Measurements from ENCODE around the gene RPS16.
"Not testable (repeated sequence)": the region's sequence is repeated elsewhere in the genome, so short reads cannot be mapped to it uniquely, and the experiment has no call there.

RPS16 gene

GRCh38 chr19:39435499-39436349 lies at the start of gene RPS16:
Gene RPS16 (minus strand): TSS chr19:39435949. CDS start chr19:39435895, 54 bp downstream.
- DNase-seq (ENCODE audit: low read depth) = peak; percentile 97

GRCh38 chr19:39483141-39483540 lies 47.4 kb upstream of the RPS16 start:
- no peak for DNase-seq (ENCODE audit: low read depth)

GRCh38 chr19:39481676-39482075 lies 45.9 kb upstream of the RPS16 start:
- DNase-seq (ENCODE audit: low read depth) = no peak

GRCh38 chr19:39481229-39481545 lies 45.4 kb upstream of the RPS16 start:
- DNase-seq (ENCODE audit: low read depth) = no peak

GRCh38 chr19:39480337-39481228 lies 44.8 kb upstream of the RPS16 start, which contains the start of gene TIMM50:
Gene TIMM50 (plus strand): TSS chr19:39480838. CDS start chr19:39480854, 16 bp downstream.
- DNase-seq (ENCODE audit: low read depth) = peak; percentile 91

- no peak for DNase-seq (ENCODE audit: low read depth)
Measured at GRCh38 chr19:39479916-39480315, 44.2 kb upstream of the RPS16 start.

- DNase-seq (ENCODE audit: low read depth) = not testable (repeated sequence)
Measured at GRCh38 chr19:39479319-39479801, 43.6 kb upstream of the RPS16 start.

GRCh38 chr19:39475748-39476147 lies 40.0 kb upstream of the RPS16 start:
- no peak for DNase-seq (ENCODE audit: low read depth)

- DNase-seq (ENCODE audit: low read depth) = no peak
Measured at GRCh38 chr19:39474139-39474620, 38.4 kb upstream of the RPS16 start.

GRCh38 chr19:39473443-39473960 lies 37.8 kb upstream of the RPS16 start:
- DNase-seq (ENCODE audit: low read depth) = no peak

GRCh38 chr19:39472746-39473442 lies 37.1 kb upstream of the RPS16 start:
- no peak for DNase-seq (ENCODE audit: low read depth)

- no peak for DNase-seq (ENCODE audit: low read depth)
Measured at GRCh38 chr19:39471756-39472536, 36.2 kb upstream of the RPS16 start.

- DNase-seq (ENCODE audit: low read depth) = no peak
Measured at GRCh38 chr19:39470724-39471339, 35.1 kb upstream of the RPS16 start.

- DNase-seq (ENCODE audit: low read depth) = no peak
Measured at GRCh38 chr19:39469567-39469966, 33.8 kb upstream of the RPS16 start.

GRCh38 chr19:39469036-39469435 lies 33.3 kb upstream of the RPS16 start:
- no peak for DNase-seq (ENCODE audit: low read depth)

GRCh38 chr19:39467941-39468340 lies 32.2 kb upstream of the RPS16 start:
- no peak for DNase-seq (ENCODE audit: low read depth)

GRCh38 chr19:39465956-39466747 lies 30.4 kb upstream of the RPS16 start:
- DNase-seq (ENCODE audit: low read depth) = no peak

- DNase-seq (ENCODE audit: low read depth) = no peak
Measured at GRCh38 chr19:39463403-39463802, 27.7 kb upstream of the RPS16 start.

GRCh38 chr19:39451257-39451656 lies 15.5 kb upstream of the RPS16 start:
- DNase-seq (ENCODE audit: low read depth) = not testable (repeated sequence)
